Measurements from ENCODE around the gene GOLGA6C. TPM values are rescaled to one million over a fixed set of nuclear protein-coding genes. Genes with fewer than 3 reads are reported as not detected.
"Not testable (repeated sequence)": the region's sequence is repeated elsewhere in the genome, so short reads cannot be mapped to it uniquely, and the experiment has no call there.

GOLGA6C gene
- total RNA-seq, 1 donor from 2014 or later = not detected

GRCh38 chr15:75217012-75217411 lies 41.1 kb upstream of the GOLGA6C start:
- no peak for TF ChIP-seq CTCF (IDR thresholded peaks at IDR 0.05)

GRCh38 chr15:75217574-75217973 lies 40.6 kb upstream of the GOLGA6C start:
- intact Hi-C loops (cut with DNase I); ATAC-seq; DNase-seq; H3K27ac ChIP-seq; H3K4me3 ChIP-seq; H3K9me3 ChIP-seq; H3K27me3 ChIP-seq (ENCODE audit: low read depth); H3K4me1 ChIP-seq: not testable (repeated sequence)
- peaks cover 21% of the 10 kb centered on the region for H3K36me3 ChIP-seq

More at GRCh38 chr15:75217012-75217411, 41.1 kb upstream of the GOLGA6C start:
- DNase-seq (no peak), ATAC-seq (no peak)
- no peak overlapping the region for H3K4me3 ChIP-seq
- intact Hi-C loops (cut with DNase I) = no loop called here
- no peak overlapping the region for H3K27ac ChIP-seq
- no peaks in the 10 kb centered on the region for H3K4me1 ChIP-seq
- H3K27me3 ChIP-seq (ENCODE audit: low read depth) = no peaks in the 10 kb centered on the region
- H3K9me3 ChIP-seq = no peaks in the 10 kb centered on the region
- H3K36me3 ChIP-seq = peaks cover 26% of the 10 kb centered on the region

GRCh38 chr15:75219507-75219929 lies 38.6 kb upstream of the GOLGA6C start:
- not testable (repeated sequence) for ATAC-seq

GRCh38 chr15:75223688-75224087 lies 34.4 kb upstream of the GOLGA6C start:
- Histone ChIP-seq H3K4me1 (no peaks in the 10 kb centered on the region), H3K4me3 (no peak overlapping the region), H3K9me3 (no peaks in the 10 kb centered on the region), H3K27ac (no peak overlapping the region), H3K27me3 (ENCODE audit: low read depth) (no peaks in the 10 kb centered on the region), H3K36me3 (no peaks in the 10 kb centered on the region)
- intact Hi-C loops (cut with DNase I) = no loop called here
- no peak for TF ChIP-seq CTCF (IDR thresholded peaks at IDR 0.05)
- ATAC-seq (peak in 1 of 2 donors; percentile 17), DNase-seq (no peak)

More at GRCh38 chr15:75219507-75219929, 38.6 kb upstream of the GOLGA6C start:
- H3K36me3 ChIP-seq; DNase-seq; intact Hi-C loops (cut with DNase I); H3K4me3 ChIP-seq; H3K4me1 ChIP-seq; H3K27ac ChIP-seq; H3K9me3 ChIP-seq; H3K27me3 ChIP-seq (ENCODE audit: low read depth): not testable (repeated sequence)

GRCh38 chr15:75224281-75224680 lies 33.9 kb upstream of the GOLGA6C start:
- no peak overlapping the region for H3K27ac ChIP-seq
- intact Hi-C loops (cut with DNase I) = no loop called here
- H3K4me1 ChIP-seq = no peaks in the 10 kb centered on the region
- H3K4me3 ChIP-seq = no peak overlapping the region
- H3K27me3 ChIP-seq (ENCODE audit: low read depth) = no peaks in the 10 kb centered on the region
- DNase-seq (no peak), ATAC-seq (peak; percentile 7 to 34)
- TF ChIP-seq CTCF (IDR thresholded peaks at IDR 0.05) = no peak
- no peaks in the 10 kb centered on the region for H3K36me3 ChIP-seq
- no peaks in the 10 kb centered on the region for H3K9me3 ChIP-seq

- H3K27ac ChIP-seq = not testable (repeated sequence)
These were observed 32.9 kb upstream of the GOLGA6C start for GRCh38 chr15:75225102-75225836.

GRCh38 chr15:75225951-75226732 lies 32.0 kb upstream of the GOLGA6C start:
- DNase-seq (no peak), ATAC-seq (no peak)
- H3K36me3 ChIP-seq = no peaks in the 10 kb centered on the region
- H3K4me1 ChIP-seq = no peaks in the 10 kb centered on the region
- H3K27ac ChIP-seq = no peak overlapping the region
- no peak overlapping the region for H3K4me3 ChIP-seq
- no peak for TF ChIP-seq CTCF (IDR thresholded peaks at IDR 0.05)
- H3K9me3 ChIP-seq = no peaks in the 10 kb centered on the region
- intact Hi-C loops (cut with DNase I) = no loop called here
- no peaks in the 10 kb centered on the region for H3K27me3 ChIP-seq (ENCODE audit: low read depth)

More at GRCh38 chr15:75225102-75225836, 32.9 kb upstream of the GOLGA6C start:
- H3K27me3 ChIP-seq (ENCODE audit: low read depth); H3K4me3 ChIP-seq; H3K36me3 ChIP-seq; H3K9me3 ChIP-seq; intact Hi-C loops (cut with DNase I); DNase-seq; H3K4me1 ChIP-seq: not testable (repeated sequence)
- ATAC-seq = peak; percentile 18 to 37

- H3K27me3 ChIP-seq (ENCODE audit: low read depth); H3K36me3 ChIP-seq; H3K9me3 ChIP-seq; ATAC-seq; intact Hi-C loops (cut with DNase I); DNase-seq; H3K4me1 ChIP-seq; H3K4me3 ChIP-seq; H3K27ac ChIP-seq: not testable (repeated sequence)
These were observed 31.0 kb upstream of the GOLGA6C start for GRCh38 chr15:75227112-75227511.

Data from lower lobe of right lung (tissue), 2 donors.